NCI-H1105 (cell line): ENCODE data around the gene MAG.
A peak's percentile ranks its signal among the peaks of the same experiment; 100 is the strongest.

ENCODE experiments used
- DNase-seq: peaks from one replicate; lab custom pipeline; 2025; lab: John Stamatoyannopoulos, UW

MAG gene

GRCh38 chr19:35265126-35265899 lies 26.6 kb upstream of the MAG start:
- no peak for DNase-seq

- DNase-seq = no peak
Measured at GRCh38 chr19:35265900-35266519, 26.0 kb upstream of the MAG start.

DNA sequence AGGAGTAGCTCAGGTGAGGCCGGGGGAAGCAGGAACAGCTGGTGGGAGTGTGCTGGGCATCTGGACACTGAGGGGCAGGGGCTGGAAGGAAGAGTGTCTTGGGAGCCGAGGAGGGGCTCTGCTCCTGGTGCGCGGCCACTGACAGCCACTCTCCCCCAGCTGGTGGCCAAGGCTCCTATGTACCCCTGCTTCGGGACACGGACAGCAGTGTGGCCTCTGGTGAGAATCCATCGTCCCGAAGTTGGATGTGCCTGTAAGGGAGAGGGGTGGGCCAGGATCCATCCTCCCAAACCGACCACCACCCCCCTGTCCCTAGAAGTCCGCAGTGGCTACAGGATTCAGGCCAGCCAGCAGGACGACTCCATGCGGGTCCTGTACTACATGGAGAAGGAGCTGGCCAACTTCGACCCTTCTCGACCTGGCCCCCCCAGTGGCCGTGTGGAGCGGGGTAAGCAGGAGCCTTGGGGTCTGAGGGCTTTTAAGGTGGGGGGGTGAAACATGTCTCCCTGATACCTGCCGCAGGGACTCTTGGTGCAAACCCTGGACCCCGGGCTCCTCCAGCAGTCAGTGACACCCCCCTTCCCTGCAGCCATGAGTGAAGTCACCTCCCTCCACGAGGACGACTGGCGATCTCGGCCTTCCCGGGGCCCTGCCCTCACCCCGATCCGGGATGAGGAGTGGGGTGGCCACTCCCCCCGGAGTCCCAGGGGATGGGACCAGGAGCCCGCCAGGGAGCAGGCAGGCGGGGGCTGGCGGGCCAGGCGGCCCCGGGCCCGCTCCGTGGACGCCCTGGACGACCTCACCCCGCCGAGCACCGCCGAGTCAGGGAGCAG lies 25.2 kb upstream of the MAG start:
- DNase-seq = no peak

- no peak for DNase-seq
Measured at GRCh38 chr19:35267353-35267817, 24.6 kb upstream of the MAG start.

DNA sequence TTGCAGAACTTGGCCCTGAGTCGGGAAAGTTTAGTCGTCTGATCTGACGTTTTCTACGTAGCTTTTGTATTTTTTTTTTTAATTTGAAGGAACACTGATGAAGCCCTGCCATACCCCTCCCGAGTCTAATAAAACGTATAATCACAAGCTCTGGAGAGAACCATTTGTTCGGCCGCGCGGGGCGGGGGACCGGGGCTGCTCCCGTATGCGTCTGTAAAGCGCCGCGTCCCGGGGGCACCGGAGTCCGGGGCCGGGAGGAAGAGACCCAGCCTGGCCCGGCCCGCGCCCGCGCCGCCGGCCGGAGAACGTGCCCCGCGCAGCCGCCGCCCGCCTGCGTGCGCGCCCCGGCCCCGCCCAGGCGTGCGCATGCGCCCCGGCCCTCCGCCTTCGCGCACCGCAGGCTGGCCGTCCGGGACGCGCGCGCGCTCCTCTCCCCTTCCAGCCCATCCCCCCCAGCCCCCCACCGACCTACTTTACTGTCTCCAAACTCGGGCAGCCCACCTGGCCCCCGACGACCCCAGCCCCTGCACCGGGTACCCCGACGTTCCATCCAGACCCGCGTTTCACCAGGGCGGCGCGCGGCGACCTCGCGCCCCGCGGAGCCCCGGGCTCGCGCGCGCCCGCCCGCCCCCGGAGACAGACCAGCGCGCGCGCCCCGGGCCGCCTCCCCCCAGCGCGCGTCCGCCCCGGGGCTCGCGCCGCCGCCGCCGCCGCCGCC lies 24.0 kb upstream of the MAG start:
- DNase-seq = peak; percentile 77

GRCh38 chr19:35268536-35269437 lies 23.2 kb upstream of the MAG start, which contains the start of gene USF2:
Gene USF2, plus strand, starts transcription at chr19:35268962. Its CDS starts 140 bp downstream, at chr19:35269102.
- DNase-seq = peak; percentile 63

- DNase-seq = peak; percentile 69
Measured at GRCh38 chr19:35269438-35270117, 22.4 kb upstream of the MAG start.

GRCh38 chr19:35270381-35270811 lies 21.6 kb upstream of the MAG start:
- no peak for DNase-seq

DNA sequence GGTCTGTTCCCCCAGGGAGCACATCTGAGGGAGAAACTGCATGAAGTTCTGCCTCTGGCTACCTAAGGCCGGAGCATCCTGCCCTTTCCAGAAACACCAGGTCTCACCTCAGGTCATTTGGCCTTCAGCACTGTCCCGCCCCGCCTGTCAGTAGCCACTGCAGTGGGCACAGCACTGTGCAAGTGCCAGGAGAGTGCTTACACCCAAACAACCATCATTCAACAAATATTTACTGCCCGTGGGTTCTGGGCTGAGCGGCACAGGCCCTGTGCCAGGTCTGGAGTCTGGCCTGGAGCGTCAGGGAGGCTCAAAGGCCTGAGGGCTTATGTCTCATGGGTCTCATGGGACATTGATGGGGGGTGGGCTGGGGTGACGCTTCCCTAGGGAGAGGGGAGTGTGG lies 20.4 kb upstream of the MAG start:
- no peak for DNase-seq

- no peak for DNase-seq
Measured at GRCh38 chr19:35272122-35272719, 19.7 kb upstream of the MAG start.

- no peak for DNase-seq
Measured at GRCh38 chr19:35272954-35273649, 18.9 kb upstream of the MAG start.

GRCh38 chr19:35273686-35274259 lies 18.2 kb upstream of the MAG start:
- DNase-seq = no peak

GRCh38 chr19:35274323-35274722 lies 17.6 kb upstream of the MAG start:
- no peak for DNase-seq

DNA sequence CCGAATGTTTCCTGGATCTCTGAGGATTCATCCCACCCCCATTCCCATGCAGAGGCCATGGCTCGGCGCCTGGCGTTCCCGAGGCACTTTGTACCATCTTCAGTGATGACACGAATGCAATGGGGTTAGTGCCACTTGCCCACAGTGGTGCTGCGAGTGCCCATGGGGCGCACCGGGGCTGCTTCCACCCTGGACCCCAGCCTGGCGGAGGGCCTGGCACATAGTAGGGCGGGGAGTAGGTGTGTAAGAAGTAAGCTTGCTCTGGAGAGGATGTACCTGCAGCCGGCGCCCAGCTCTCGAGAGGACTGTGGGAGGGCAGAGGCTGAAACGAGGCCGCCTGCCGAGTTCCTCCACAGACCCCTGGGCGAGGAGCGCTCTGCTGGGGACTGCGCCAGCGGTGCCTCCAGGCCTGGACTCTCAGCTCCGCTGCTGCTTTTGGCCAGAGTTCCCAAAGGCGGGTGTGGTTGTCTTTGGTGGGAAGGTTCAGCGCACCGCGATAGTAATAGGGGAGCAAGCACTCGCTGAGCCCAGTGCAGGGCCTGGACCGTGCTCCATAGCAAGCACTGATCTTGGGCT lies 15.2 kb upstream of the MAG start:
- DNase-seq = no peak

DNA sequence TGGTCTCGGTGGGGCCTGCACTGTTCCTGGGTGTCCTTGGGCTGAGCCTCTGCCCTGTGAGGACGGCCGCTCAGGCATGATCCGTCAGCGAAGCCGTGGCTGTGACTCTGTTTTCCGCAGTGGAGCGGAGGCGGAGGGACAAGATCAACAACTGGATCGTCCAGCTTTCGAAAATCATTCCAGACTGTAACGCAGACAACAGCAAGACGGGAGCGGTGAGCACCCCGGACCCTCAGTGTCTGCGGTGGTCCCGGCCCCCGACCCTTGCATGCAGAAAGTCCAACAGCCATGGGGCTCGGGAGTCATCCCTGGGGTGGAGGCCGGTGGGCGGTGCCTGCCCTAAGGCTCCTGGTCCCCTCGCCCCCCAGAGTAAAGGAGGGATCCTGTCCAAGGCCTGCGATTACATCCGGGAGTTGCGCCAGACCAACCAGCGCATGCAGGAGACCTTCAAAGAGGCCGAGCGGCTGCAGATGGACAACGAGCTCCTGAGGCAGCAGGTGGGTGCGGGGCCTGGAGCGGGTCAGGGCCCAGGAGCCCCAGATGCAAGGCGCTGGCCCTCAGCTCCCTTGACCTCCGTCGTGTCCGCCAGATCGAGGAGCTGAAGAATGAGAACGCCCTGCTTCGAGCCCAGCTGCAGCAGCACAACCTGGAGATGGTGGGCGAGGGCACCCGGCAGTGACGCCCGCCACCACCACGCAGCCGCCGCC lies 13.2 kb upstream of the MAG start:
- DNase-seq = no peak

DNA sequence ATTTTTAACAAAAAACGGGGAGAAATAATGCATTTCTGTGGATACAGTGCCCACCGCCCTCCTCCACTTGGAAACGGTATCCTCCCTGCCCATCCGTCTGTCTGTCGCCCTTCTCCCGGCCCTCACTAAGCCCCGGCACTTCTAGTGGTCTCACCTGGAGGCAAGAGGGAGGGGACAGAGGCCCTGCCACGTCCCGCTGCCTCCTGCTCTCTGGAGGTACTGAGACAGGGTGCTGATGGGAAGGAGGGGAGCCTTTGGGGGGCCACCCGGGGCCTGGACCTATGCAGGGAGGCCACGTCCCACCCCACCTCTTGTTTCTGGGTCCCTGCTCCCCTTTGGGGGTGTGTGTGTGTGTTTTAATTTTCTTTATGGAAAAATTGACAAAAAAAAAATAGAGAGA lies 12.6 kb upstream of the MAG start:
- DNase-seq = no peak

GRCh38 chr19:35279985-35280821 lies 11.8 kb upstream of the MAG start:
- no peak for DNase-seq
